SK-N-MC (cell line): ENCODE measurements around the gene KANSL3.

Experiments used
- EZH2 ChIP-seq: fragments of 200-600 bp; sonication (generic); IDR thresholded peaks from one replicate; pipeline ENCODE4 v1.6.1; 2017; ENCODE audit warnings: antibody characterized with exemption
- POLR2AphosphoS5 ChIP-seq: IDR thresholded peaks from 2 replicates; pipeline ENCODE4 v1.6.1; 2012; ENCODE audit warnings: mild to moderate bottlenecking, low read depth, low read length, borderline replicate concordance

DNA sequence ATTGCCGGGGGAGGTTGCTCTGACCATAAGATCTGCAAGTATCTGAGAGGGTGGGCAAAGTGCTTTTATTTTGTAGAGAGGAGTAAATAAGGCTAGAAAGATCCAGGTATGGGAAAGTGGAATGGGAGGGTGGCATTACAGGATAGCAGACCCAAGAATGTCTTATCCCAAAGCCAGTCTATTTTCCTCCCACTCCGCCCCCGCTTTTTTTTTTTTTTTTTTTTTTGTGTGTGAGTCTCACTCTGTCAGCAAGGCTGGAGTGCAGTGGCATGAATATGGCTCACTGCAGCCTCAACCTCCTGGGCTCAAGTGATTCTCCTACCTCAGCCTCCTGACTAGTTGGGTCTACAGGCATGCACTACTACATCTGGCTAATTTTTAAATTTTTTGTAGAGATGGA is 70.0 kb downstream of the KANSL3 start:
- TF ChIP-seq EZH2 (no peak), POLR2AphosphoS5 (no peak)
